Chondrocyte (in vitro differentiated cells): ENCODE measurements around the gene SPIB. TPM values are rescaled to one million over a fixed set of nuclear protein-coding genes. Genes with fewer than 3 reads are reported as not detected.
A peak's percentile ranks its signal among the peaks of the same experiment; 100 is the strongest.
"Not testable (repeated sequence)": the region's sequence is repeated elsewhere in the genome, so short reads cannot be mapped to it uniquely, and the experiment has no call there.

Experiments
- DNase-seq: peaks from one replicate; pipeline ENCODE4 v3.0.0; 2021; ENCODE audit warnings: mixed read lengths, low spot score
- H3K27ac Mint-ChIP-seq: one replicate; pipeline ENCODE4 v1.8.0; 2021; ENCODE audit warnings: mild to moderate bottlenecking, moderate library complexity, mixed read lengths; ENCODE audit not compliant: unreplicated experiment
- H3K27me3 Mint-ChIP-seq: 2 replicates; pipeline ENCODE4 v1.8.0; 2021; ENCODE audit warnings: low read depth, mixed read lengths
- H3K36me3 Mint-ChIP-seq: 2 replicates; pipeline ENCODE4 v1.8.0; 2021; ENCODE audit warnings: low read depth, mixed read lengths
- H3K4me1 Mint-ChIP-seq: 2 replicates; pipeline ENCODE4 v1.8.0; 2021; ENCODE audit warnings: low read depth, mild to moderate bottlenecking, mixed read lengths
- H3K4me3 Mint-ChIP-seq: one replicate; pipeline ENCODE4 v1.8.0; 2021; ENCODE audit warnings: mild to moderate bottlenecking, moderate library complexity, mixed read lengths; ENCODE audit not compliant: unreplicated experiment
- H3K9me3 Mint-ChIP-seq: 2 replicates; pipeline ENCODE4 v1.8.0; 2021; ENCODE audit warnings: low read depth, mixed read lengths
- total RNA-seq: library from RNA; stranded (reverse); gene quantifications from 3 replicates; pipeline ENCODE4 v1.2.1, GENCODE V29; 2021
- TF ChIP-seq, protein P1 (sequence below): fragments of 200-600 bp; sonication (generic); IDR thresholded peaks from 2 replicates; pipeline ENCODE4 v1.5.0; 2021; ENCODE audit warnings: antibody characterized with exemption, mild to moderate bottlenecking, moderate library complexity

Gene SPIB
- total RNA-seq, 1 donor from 2014 or later = not detected

DNA sequence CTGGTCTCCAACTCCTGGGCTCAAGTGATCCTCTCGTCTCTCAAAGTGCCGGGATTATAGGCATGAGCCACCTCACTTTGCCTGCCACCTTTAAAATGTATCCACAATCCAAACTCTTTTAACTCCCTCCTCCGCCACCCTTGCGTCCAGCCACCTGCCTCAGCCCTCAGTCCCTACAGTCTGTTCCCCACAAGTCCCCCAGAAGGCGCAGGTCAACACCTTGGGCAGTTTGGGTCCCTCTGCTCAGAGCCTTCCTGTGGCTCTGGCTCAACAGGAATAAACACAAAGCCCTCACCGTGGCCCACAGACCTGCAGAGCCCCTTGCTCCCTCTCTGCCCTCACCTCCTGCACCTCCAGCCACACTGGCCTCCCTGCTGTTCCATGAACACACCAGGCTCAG is 50.1 kb downstream of the SPIB start:
- H3K9me3 Mint-ChIP-seq = no peaks in the 10 kb centered on the region
- H3K4me1 Mint-ChIP-seq = no peaks in the 10 kb centered on the region
- DNase-seq = no peak
- H3K27ac Mint-ChIP-seq = no peak overlapping the region
- no peaks in the 10 kb centered on the region for H3K36me3 Mint-ChIP-seq
- no peak overlapping the region for H3K4me3 Mint-ChIP-seq
- H3K27me3 Mint-ChIP-seq = peaks cover 4% of the 10 kb centered on the region
- TF ChIP-seq, protein P1, sequence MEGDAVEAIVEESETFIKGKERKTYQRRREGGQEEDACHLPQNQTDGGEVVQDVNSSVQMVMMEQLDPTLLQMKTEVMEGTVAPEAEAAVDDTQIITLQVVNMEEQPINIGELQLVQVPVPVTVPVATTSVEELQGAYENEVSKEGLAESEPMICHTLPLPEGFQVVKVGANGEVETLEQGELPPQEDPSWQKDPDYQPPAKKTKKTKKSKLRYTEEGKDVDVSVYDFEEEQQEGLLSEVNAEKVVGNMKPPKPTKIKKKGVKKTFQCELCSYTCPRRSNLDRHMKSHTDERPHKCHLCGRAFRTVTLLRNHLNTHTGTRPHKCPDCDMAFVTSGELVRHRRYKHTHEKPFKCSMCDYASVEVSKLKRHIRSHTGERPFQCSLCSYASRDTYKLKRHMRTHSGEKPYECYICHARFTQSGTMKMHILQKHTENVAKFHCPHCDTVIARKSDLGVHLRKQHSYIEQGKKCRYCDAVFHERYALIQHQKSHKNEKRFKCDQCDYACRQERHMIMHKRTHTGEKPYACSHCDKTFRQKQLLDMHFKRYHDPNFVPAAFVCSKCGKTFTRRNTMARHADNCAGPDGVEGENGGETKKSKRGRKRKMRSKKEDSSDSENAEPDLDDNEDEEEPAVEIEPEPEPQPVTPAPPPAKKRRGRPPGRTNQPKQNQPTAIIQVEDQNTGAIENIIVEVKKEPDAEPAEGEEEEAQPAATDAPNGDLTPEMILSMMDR = no peak

DNA sequence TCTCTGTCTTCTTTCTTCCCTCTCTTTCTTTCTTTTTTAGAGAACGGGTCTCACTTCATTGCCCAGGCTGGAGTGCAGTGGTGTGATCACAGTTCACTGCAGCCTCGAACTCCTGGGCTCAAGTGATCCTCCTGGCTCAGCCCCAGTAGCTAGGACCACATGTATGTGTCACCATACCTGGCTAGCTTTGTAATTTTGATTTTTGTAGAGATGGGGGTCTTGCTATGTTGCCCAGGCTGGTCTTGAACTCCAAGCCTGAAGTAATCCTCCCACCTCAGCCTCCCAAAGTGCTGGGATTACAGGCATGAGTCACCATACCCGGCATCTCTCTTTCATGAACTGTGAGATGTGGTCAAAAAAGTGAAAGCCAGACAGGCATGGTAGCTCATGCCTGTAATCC is 54.6 kb downstream of the SPIB start:
- not testable (repeated sequence) for H3K9me3 Mint-ChIP-seq, H3K27ac Mint-ChIP-seq, H3K36me3 Mint-ChIP-seq, H3K4me3 Mint-ChIP-seq, H3K27me3 Mint-ChIP-seq
- peak; percentile 41 for DNase-seq
- peaks cover 16% of the 10 kb centered on the region for H3K4me1 Mint-ChIP-seq

DNA sequence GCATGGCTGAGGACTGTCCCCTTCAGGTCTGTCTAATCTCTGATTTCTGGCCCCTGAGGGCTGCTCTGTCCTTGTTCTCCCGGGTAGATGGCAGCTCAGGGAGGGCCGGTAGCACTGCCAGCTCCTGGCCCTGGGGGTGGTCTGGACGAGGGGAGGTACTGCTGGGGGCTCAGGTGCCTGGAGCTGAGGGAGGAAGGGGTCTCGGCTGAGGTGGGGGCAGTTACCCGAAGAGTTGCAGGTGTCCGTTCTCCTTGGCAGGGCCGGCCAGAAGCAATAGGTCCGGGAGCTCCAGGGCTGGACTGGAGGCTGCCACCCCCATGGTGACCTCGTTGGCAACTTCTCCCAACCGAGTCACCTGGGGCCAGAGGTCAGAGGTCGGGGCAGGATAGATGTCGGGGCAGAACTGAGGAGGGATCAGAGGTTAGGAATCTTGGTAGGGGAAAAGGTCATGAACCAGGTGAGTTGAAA is 56.4 kb downstream of the SPIB start:
- TF ChIP-seq, protein P1 = no peak
- no peak overlapping the region for H3K27ac Mint-ChIP-seq
- no peaks in the 10 kb centered on the region for H3K27me3 Mint-ChIP-seq
- peaks cover 4% of the 10 kb centered on the region for H3K36me3 Mint-ChIP-seq
- peak; percentile 83 for DNase-seq
- peak overlapping the region; percentile 42 for H3K4me3 Mint-ChIP-seq
- peaks cover 18% of the 10 kb centered on the region for H3K4me1 Mint-ChIP-seq
- no peaks in the 10 kb centered on the region for H3K9me3 Mint-ChIP-seq

DNA sequence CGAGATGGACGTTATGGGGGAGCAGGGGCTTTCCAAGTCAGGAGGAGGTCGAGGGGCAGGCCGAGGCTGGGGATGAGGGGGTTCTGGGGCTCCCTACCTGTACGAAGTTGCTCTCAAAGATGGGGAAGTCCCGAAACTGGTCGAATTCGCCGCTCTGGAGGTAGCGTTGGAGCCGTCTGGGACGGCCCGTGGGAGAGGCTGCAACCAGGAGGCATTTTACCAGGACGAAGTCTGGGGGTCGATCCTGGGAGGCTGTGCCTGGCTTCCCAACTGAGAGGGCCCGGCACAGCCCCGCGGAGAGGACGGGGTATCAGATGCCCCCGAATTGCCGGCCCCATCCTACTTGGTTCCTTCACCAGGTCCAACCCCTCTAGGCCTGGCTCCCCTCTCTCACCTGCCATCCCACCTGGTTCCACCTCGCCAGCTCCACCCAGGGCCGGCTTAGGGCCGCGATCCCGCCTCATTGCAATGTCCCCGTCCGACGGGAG is 57.0 kb downstream of the SPIB start:
- Mint-ChIP-seq H3K36me3 (peaks cover 5% of the 10 kb centered on the region), H3K4me1 (peaks cover 18% of the 10 kb centered on the region), H3K9me3 (no peaks in the 10 kb centered on the region), H3K4me3 (peak overlapping the region; percentile 97), H3K27ac (peak overlapping the region; percentile 41), H3K27me3 (no peaks in the 10 kb centered on the region)
- DNase-seq = no peak
- TF ChIP-seq, protein P1 = no peak

DNA sequence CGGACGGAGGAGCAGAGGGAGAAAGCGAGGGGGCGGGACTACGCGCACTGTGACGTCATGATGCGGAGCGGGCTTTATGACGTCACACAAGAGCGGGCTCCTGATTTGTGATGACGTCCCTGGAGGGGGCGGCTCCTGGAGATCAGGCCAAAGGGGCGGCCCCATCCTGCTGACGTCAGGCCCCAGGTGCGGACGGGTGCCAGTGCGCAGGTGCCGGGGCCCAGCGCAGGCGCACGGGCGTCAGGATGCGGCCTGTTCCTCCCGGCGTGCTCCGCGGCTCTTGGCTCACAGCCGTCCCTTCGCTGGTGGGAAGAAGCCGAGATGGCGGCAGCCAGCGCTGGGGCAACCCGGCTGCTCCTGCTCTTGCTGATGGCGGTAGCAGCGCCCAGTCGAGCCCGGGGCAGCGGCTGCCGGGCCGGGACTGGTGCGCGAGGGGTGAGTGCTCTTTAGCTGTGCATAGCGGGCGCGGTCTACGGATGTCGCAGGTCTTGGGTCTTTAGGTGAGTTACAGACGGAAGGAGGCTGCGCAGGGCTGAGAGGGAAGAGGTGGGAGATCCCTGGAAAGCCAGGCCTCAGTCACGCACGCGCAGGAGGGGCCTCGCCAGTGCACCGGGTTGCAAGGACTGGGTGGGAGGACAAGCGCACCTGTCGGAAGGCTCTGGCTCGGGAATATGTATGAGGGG is 57.6 kb downstream of the SPIB start, which contains the start of the genes EMC10 and GARIN5A:
EMC10 (plus strand) TSS at position 284 of the 683 bp plus-strand sequence; CDS start at position 322, 38 bp downstream.
GARIN5A (minus strand) TSS at position 625 of the 683 bp plus-strand sequence; CDS start at position 165, 460 bp downstream.
- H3K4me3 Mint-ChIP-seq = peak within 1 kb of the TSS; percentile 97
- H3K27me3 Mint-ChIP-seq = no peaks in the 10 kb centered on the region
- DNase-seq = peak; percentile 95
- peaks cover 18% of the 10 kb centered on the region for H3K4me1 Mint-ChIP-seq
- H3K9me3 Mint-ChIP-seq = no peaks in the 10 kb centered on the region
- H3K36me3 Mint-ChIP-seq = peaks cover 8% of the 10 kb centered on the region
- peak within 1 kb of the TSS; percentile 87 for H3K27ac Mint-ChIP-seq
- TF ChIP-seq, protein P1 = peak; percentile 14

DNA sequence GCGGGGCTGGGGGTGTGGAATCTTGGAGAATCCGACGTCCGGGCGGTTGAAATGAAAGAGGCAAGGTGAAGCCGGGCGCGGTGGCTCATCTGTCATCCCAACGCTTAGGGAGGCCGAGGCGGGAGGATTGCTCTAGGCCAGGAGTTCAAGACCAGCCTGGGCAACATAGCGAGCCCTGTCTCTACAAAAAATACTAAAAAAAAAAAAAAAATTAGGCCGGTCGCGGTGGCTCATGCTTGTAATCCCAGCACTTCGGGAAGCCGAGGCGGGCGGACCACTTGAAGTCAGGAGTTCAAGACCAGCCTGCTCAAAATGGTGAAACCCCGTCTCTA is 58.1 kb downstream of the SPIB start:
- H3K27me3 Mint-ChIP-seq = no peaks in the 10 kb centered on the region
- peaks cover 18% of the 10 kb centered on the region for H3K4me1 Mint-ChIP-seq
- H3K27ac Mint-ChIP-seq = peak overlapping the region; percentile 87
- H3K36me3 Mint-ChIP-seq = peaks cover 8% of the 10 kb centered on the region
- no peak for DNase-seq
- no peaks in the 10 kb centered on the region for H3K9me3 Mint-ChIP-seq
- TF ChIP-seq, protein P1 = no peak
- peak overlapping the region; percentile 97 for H3K4me3 Mint-ChIP-seq
